ENCODE data around the gene KANSL1. TPM values are rescaled to one million over a fixed set of nuclear protein-coding genes. Genes with fewer than 3 reads are reported as not detected.
A peak's percentile ranks its signal among the peaks of the same experiment; 100 is the strongest.

KANSL1 gene
- total RNA-seq, 1 experiment from 2014 or later = 72.7 TPM

DNA sequence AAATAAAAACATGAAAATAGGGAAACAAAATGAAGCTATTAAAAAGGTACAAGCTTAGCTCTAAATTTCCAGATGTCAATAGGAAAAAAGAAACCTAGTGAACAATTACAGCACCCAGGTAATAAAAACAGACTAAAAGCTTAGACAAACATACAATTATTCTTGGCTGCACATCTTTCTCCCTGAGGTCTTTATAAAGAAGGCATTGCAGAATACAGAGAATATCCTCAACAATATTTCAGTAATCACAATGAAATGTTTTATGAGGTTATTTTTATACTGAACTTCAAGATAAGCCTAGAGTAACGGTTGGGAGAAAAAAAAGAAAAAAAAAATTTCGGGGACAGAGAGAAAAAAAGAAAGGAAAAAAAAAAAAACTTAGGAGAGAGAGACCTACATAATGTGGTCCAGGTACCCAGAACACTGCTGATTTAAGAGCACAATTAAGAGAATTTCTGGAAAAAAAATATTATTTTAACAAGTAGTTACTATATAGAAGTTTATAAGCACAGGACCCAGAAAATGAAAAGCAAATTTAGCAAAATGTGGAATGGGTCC is 26.5 kb downstream of the KANSL1 start:
- DNase-seq (ENCODE audit: low spot score) (no peak), ATAC-seq (no peak)
- CTCF ChIA-PET = no interaction called here
- Mint-ChIP-seq H3K36me3 (peaks cover 27% of the 10 kb centered on the region), H3K9me3 (no peaks in the 10 kb centered on the region), H3K4me3 (no peak overlapping the region), H3K27me3 (ENCODE audit: low read depth) (no peaks in the 10 kb centered on the region), H3K4me1 (peaks cover 59% of the 10 kb centered on the region), H3K27ac (0 out of 2 replicates have a peak overlapping the region, but pooled peaks have one; percentile 16)
- TF ChIP-seq TCF7 (CRISPR knock-in tag; IDR thresholded peaks at IDR 0.05; ENCODE audit: low read depth) = no peak
- TF ChIP-seq PRRX2 (CRISPR knock-in tag; IDR thresholded peaks at IDR 0.05) = no peak
- TF ChIP-seq SMAD3 (CRISPR knock-in tag; IDR thresholded peaks at IDR 0.05; ENCODE audit: borderline replicate concordance) = no peak
- no peak for TF ChIP-seq FOXP1 (CRISPR knock-in tag; IDR thresholded peaks at IDR 0.05; ENCODE audit: borderline replicate concordance)
- TF ChIP-seq CREB1 (CRISPR knock-in tag; IDR thresholded peaks at IDR 0.05) = no peak
- TF ChIP-seq NFE2L1 (CRISPR knock-in tag; IDR thresholded peaks at IDR 0.05) = no peak
- TF ChIP-seq FOXK1 (CRISPR knock-in tag; IDR thresholded peaks at IDR 0.05) = no peak
- TF ChIP-seq, protein P1, sequence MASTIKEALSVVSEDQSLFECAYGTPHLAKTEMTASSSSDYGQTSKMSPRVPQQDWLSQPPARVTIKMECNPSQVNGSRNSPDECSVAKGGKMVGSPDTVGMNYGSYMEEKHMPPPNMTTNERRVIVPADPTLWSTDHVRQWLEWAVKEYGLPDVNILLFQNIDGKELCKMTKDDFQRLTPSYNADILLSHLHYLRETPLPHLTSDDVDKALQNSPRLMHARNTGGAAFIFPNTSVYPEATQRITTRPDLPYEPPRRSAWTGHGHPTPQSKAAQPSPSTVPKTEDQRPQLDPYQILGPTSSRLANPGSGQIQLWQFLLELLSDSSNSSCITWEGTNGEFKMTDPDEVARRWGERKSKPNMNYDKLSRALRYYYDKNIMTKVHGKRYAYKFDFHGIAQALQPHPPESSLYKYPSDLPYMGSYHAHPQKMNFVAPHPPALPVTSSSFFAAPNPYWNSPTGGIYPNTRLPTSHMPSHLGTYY (CRISPR knock-in tag; IDR thresholded peaks at IDR 0.05) = no peak
- TF ChIP-seq ATF1 (CRISPR knock-in tag; IDR thresholded peaks at IDR 0.05) = no peak
- no peak for TF ChIP-seq CBFB (CRISPR knock-in tag; IDR thresholded peaks at IDR 0.05; ENCODE audit: low read depth)
- TF ChIP-seq RELA (CRISPR knock-in tag; IDR thresholded peaks at IDR 0.05; ENCODE audit: borderline replicate concordance) = no peak
- TF ChIP-seq ELF4 (CRISPR knock-in tag; IDR thresholded peaks at IDR 0.05; ENCODE audit: low read depth) = no peak
- no peak for TF ChIP-seq MYBL2 (CRISPR knock-in tag; IDR thresholded peaks at IDR 0.05)
- TF ChIP-seq, protein P2, sequence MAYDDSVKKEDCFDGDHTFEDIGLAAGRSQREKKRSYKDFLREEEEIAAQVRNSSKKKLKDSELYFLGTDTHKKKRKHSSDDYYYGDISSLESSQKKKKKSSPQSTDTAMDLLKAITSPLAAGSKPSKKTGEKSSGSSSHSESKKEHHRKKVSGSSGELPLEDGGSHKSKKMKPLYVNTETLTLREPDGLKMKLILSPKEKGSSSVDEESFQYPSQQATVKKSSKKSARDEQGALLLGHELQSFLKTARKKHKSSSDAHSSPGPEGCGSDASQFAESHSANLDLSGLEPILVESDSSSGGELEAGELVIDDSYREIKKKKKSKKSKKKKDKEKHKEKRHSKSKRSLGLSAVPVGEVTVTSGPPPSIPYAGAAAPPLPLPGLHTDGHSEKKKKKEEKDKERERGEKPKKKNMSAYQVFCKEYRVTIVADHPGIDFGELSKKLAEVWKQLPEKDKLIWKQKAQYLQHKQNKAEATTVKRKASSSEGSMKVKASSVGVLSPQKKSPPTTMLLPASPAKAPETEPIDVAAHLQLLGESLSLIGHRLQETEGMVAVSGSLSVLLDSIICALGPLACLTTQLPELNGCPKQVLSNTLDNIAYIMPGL (CRISPR knock-in tag; IDR thresholded peaks at IDR 0.05) = no peak
- no peak for TF ChIP-seq NR3C1 (CRISPR knock-in tag; conservative IDR thresholded peaks at IDR 0.05; ENCODE audit: low read depth)
- POLR2A ChIA-PET = no interaction called here

DNA sequence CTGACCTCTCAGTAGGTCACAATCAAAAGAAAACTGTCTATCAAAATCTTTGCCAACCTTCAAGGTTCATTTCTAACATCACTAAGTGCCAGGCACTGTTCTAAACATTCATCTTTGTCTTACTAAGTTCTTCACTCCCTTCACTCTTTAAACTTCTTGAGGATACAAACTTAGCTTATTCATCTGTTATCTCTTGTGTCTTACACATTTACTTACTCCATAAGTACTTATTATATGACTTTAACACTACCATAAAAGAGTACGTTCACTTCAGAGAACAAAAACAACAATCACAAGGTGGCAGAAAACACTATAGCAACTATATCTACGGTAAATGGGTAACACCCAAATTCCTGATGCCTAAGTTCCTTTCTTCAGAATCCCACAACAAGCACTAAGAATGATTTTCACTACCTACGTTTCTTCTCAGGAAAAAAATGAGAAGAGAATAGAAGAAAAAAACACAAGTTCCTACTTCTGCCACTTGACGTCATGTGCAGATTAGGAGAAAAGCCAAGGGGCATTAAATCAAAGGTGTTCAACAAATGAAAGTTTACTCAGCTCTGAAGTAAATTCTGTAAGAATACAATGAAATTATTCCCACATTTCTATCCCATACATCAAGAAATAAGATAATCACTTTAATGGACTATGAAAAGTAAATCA is 29.2 kb downstream of the KANSL1 start:
- no peak for ATAC-seq
- H3K9me3 Mint-ChIP-seq = no peaks in the 10 kb centered on the region
- TF ChIP-seq KAT7 (CRISPR knock-in tag; IDR thresholded peaks at IDR 0.05; ENCODE audit: borderline replicate concordance) = no peak
- TF ChIP-seq, protein P3, sequence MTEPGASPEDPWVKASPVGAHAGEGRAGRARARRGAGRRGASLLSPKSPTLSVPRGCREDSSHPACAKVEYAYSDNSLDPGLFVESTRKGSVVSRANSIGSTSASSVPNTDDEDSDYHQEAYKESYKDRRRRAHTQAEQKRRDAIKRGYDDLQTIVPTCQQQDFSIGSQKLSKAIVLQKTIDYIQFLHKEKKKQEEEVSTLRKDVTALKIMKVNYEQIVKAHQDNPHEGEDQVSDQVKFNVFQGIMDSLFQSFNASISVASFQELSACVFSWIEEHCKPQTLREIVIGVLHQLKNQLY (CRISPR knock-in tag; IDR thresholded peaks at IDR 0.05) = no peak
- no peak for TF ChIP-seq ATF1 (CRISPR knock-in tag; IDR thresholded peaks at IDR 0.05)
- no peak for TF ChIP-seq MXD4 (CRISPR knock-in tag; IDR thresholded peaks at IDR 0.05; ENCODE audit: borderline replicate concordance)
- TF ChIP-seq, protein P4, sequence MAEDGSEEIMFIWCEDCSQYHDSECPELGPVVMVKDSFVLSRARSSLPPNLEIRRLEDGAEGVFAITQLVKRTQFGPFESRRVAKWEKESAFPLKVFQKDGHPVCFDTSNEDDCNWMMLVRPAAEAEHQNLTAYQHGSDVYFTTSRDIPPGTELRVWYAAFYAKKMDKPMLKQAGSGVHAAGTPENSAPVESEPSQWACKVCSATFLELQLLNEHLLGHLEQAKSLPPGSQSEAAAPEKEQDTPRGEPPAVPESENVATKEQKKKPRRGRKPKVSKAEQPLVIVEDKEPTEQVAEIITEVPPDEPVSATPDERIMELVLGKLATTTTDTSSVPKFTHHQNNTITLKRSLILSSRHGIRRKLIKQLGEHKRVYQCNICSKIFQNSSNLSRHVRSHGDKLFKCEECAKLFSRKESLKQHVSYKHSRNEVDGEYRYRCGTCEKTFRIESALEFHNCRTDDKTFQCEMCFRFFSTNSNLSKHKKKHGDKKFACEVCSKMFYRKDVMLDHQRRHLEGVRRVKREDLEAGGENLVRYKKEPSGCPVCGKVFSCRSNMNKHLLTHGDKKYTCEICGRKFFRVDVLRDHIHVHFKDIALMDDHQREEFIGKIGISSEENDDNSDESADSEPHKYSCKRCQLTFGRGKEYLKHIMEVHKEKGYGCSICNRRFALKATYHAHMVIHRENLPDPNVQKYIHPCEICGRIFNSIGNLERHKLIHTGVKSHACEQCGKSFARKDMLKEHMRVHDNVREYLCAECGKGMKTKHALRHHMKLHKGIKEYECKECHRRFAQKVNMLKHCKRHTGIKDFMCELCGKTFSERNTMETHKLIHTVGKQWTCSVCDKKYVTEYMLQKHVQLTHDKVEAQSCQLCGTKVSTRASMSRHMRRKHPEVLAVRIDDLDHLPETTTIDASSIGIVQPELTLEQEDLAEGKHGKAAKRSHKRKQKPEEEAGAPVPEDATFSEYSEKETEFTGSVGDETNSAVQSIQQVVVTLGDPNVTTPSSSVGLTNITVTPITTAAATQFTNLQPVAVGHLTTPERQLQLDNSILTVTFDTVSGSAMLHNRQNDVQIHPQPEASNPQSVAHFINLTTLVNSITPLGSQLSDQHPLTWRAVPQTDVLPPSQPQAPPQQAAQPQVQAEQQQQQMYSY (CRISPR knock-in tag; IDR thresholded peaks at IDR 0.05) = no peak
- ChIA-PET CTCF (interaction anchor here (0.6 to 1.9 kb wide), 6 partner anchors 18 to 120 kb away, joined by 3 to 5 read pairs (median 4); partner anchors contain the start of gene KANSL1), POLR2A (interaction anchor here (1.2 kb wide), 1 partner anchor 29 kb away, joined by 3 read pairs; the partner anchor contains the start of gene KANSL1)
- no peak overlapping the region for H3K4me3 Mint-ChIP-seq
- peaks cover 2% of the 10 kb centered on the region; the same call in 1 of the 2 replicates for H3K36me3 Mint-ChIP-seq
- peaks cover 67% of the 10 kb centered on the region for H3K4me1 Mint-ChIP-seq
- peak overlapping the region; percentile 66 for H3K27ac Mint-ChIP-seq
- DNase-seq (ENCODE audit: low spot score) = no peak
- no peaks in the 10 kb centered on the region for H3K27me3 Mint-ChIP-seq (ENCODE audit: low read depth)

Data from WTC11 (cell line).